GM12878 (cell line): ENCODE measurements around the gene STK32B. TPM values are rescaled to one million over a fixed set of nuclear protein-coding genes. Genes with fewer than 3 reads are reported as not detected.

ENCODE experiments used
- ATAC-seq: fragments of 200-7000 bp; cut with Tn5 transposase; 3 replicates; pipeline ENCODE4 v1.9.1; 2020; ENCODE audit warnings: mild to moderate bottlenecking, moderate library complexity
- BruUV-seq: library from RNA; stranded (reverse); fragments of 400-500 nt; replicated peaks from 2 replicates; lab custom pipeline; 2021; lab: Mats Ljungman, UMichigan
- CTCF ChIA-PET: fragments of 300-600 bp; sonication (Branson Sonifier 250); formaldehyde crosslinking; extraction: SDS; loops from one replicate; lab custom pipeline; 2021; ENCODE audit warnings: inconsistent platforms; lab: Yijun Ruan, JAX
- POLR2A ChIA-PET: fragments of 350-600 bp; formaldehyde crosslinking; extraction: SDS; loops from one replicate; lab custom pipeline; 2021; ENCODE audit warnings: inconsistent platforms; lab: Charles Lee
- RAD21 ChIA-PET: fragments of 300-600 bp; sonication (Branson Sonifier 250); formaldehyde crosslinking; loops from one replicate; lab custom pipeline; 2023; ENCODE audit warnings: antibody characterized with exemption; ENCODE audit not compliant: unreplicated experiment; lab: Charles Lee
- SMC1A ChIA-PET: fragments of 300-600 bp; sonication (Branson Sonifier 250); formaldehyde crosslinking; loops from one replicate; lab custom pipeline; 2023; ENCODE audit not compliant: unreplicated experiment, uncharacterized antibody; lab: Charles Lee
- DNase-seq: peaks from one replicate; pipeline ENCODE4 v3.0.0-alpha.2; 2011; ENCODE audit warnings: low read depth, low spot score
- FAIRE-seq: peaks from 3 replicates; lab custom pipeline; 2011; peaks lifted over from hg19 to GRCh38; lab: Jason Lieb, UNC
- H2AFZ ChIP-seq: 2 replicates; pipeline ENCODE4 v1.6.0; 2011; ENCODE audit warnings: low read depth, low read length, control low read depth; ENCODE audit not compliant: control insufficient read depth
- H3K27ac ChIP-seq: 2 replicates; pipeline ENCODE4 v1.5.1; 2011; ENCODE audit warnings: control low read depth; ENCODE audit not compliant: control insufficient read depth, insufficient read depth
- H3K27me3 ChIP-seq, 2 experiments: replicated peaks in 1 of 2; 2 replicates each; pipeline versions ENCODE4 v1.6.0 to v1.6.1; 2011; ENCODE audit warnings: low read length in 1 of 2; ENCODE audit not compliant: control insufficient read depth in 2 of 2, insufficient read depth in 2 of 2
- H3K36me3 ChIP-seq, 2 experiments: 2 replicates each; pipeline ENCODE4 v1.5.1; 2011; ENCODE audit warnings: low read length in 1 of 2; ENCODE audit not compliant: control insufficient read depth in 2 of 2, insufficient read depth in 2 of 2
- H3K4me1 ChIP-seq: 2 replicates; pipeline ENCODE4 v1.6.1; 2011; ENCODE audit warnings: mild to moderate bottlenecking, low read length, moderate library complexity, mixed read lengths; ENCODE audit not compliant: control insufficient read depth, insufficient read depth
- H3K4me2 ChIP-seq: 2 replicates; pipeline ENCODE4 v1.6.0; 2011; ENCODE audit warnings: control low read depth; ENCODE audit not compliant: control insufficient read depth, insufficient read depth
- H3K4me3 ChIP-seq: fragments of 200-600 bp; sonication (generic); 2 replicates; pipeline ENCODE4 v1.5.1; 2016
- H3K79me2 ChIP-seq: 2 replicates; pipeline ENCODE4 v1.6.0; 2011; ENCODE audit warnings: low read length; ENCODE audit not compliant: control insufficient read depth, insufficient read depth
- H3K9ac ChIP-seq: 2 replicates; pipeline ENCODE4 v1.8.0; 2011; ENCODE audit warnings: low read length, control low read depth, mixed read lengths; ENCODE audit not compliant: control insufficient read depth, insufficient read depth
- H3K9me3 ChIP-seq: replicated peaks from 3 replicates; pipeline ENCODE4 v1.5.1; 2011; ENCODE audit warnings: mild to moderate bottlenecking, low read length; ENCODE audit not compliant: control insufficient read depth, insufficient read depth
- H4K20me1 ChIP-seq: 2 replicates; pipeline ENCODE4 v1.6.0; 2011; ENCODE audit not compliant: control insufficient read depth, insufficient read depth
- BACH1 ChIP-seq: fragments of 450-650 bp; IDR thresholded peaks from 2 replicates; pipeline ENCODE4 v1.6.1; 2017; ENCODE audit warnings: mild to moderate bottlenecking, borderline replicate concordance
- CHD1 ChIP-seq: IDR thresholded peaks from 2 replicates; pipeline ENCODE4 v1.6.1; 2012; ENCODE audit warnings: low read depth, low read length, improper control_type of control experiment
- HDAC6 ChIP-seq: fragments of 200-600 bp; sonication (generic); IDR thresholded peaks from one replicate; pipeline ENCODE4 v1.8.0; 2017; ENCODE audit warnings: antibody characterized with exemption; ENCODE audit not compliant: unreplicated experiment
- HDGF ChIP-seq: fragments of 450-650 bp; IDR thresholded peaks from 2 replicates; pipeline ENCODE4 v1.6.1; 2016; ENCODE audit warnings: antibody characterized with exemption
- IKZF2 ChIP-seq, 2 experiments: fragments of 450-650 bp; IDR thresholded peaks; 2 replicates each; pipeline ENCODE4 v1.6.1; 2017; ENCODE audit warnings: mild to moderate bottlenecking in 2 of 2, moderate library complexity in 2 of 2
- KDM1A ChIP-seq: fragments of 200-600 bp; sonication (generic); IDR thresholded peaks from 2 replicates; pipeline ENCODE4 v1.6.1; 2016; ENCODE audit warnings: borderline replicate concordance
- NFXL1 ChIP-seq: fragments of 450-650 bp; IDR thresholded peaks from 2 replicates; pipeline ENCODE4 v1.6.1; 2017; ENCODE audit warnings: antibody characterized with exemption, mild to moderate bottlenecking, borderline replicate concordance
- NRF1 ChIP-seq: conservative IDR thresholded peaks from 2 replicates; pipeline ENCODE4 v1.6.1; 2011; ENCODE audit warnings: mild to moderate bottlenecking, low read depth, low read length, improper control_type of control experiment
- PBX3 ChIP-seq: IDR thresholded peaks from 2 replicates; pipeline ENCODE4 v1.6.1; 2011; ENCODE audit warnings: mild to moderate bottlenecking, low read depth, low read length, moderate library complexity; ENCODE audit not compliant: insufficient replicate concordance
- RBBP5 ChIP-seq: fragments of 200-600 bp; sonication (generic); conservative IDR thresholded peaks from 2 replicates; pipeline ENCODE4 v1.6.1; 2016
- SRF ChIP-seq, 2 experiments: IDR thresholded peaks; 2 replicates each; pipeline ENCODE4 v1.6.1; 2011; ENCODE audit warnings: low read depth in 2 of 2, low read length in 2 of 2, mild to moderate bottlenecking in 1 of 2, moderate library complexity in 1 of 2
- YBX1 ChIP-seq: fragments of 450-650 bp; IDR thresholded peaks from 2 replicates; pipeline ENCODE4 v1.6.1; 2016; ENCODE audit warnings: antibody characterized with exemption
- ZBTB11 ChIP-seq: fragments of 450-650 bp; formaldehyde crosslinking; IDR thresholded peaks from 2 replicates; pipeline ENCODE4 v1.5.0; 2022; ENCODE audit warnings: mild to moderate bottlenecking, missing genetic modification characterization
- WGBS: methylation state at CpG from one replicate; pipeline ENCODE4 v1.1.6; 2016; ENCODE audit warnings: low lambda C conversion rate; ENCODE audit not compliant: insufficient replicate concordance, insufficient coverage; ENCODE audit errors: missing lambda C conversion rate; 5-methylcytosine and 5-hydroxymethylcytosine counted together
- in situ Hi-C: fragments of 300-500 bp; cut with MboI; formaldehyde crosslinking; loops from 9 replicates; pipeline ENCODE4 v1.14.3; 2018; ENCODE audit warnings: mixed read lengths
- intact Hi-C: fragments of 100-400 bp; cut with micrococcal nuclease; formaldehyde crosslinking; loops from one replicate; pipeline ENCODE4 v1.14.2; 2022; ENCODE audit not compliant: unreplicated experiment
- polyA plus RNA-seq, 11 experiments: library from polyadenylated mRNA; depleted of rRNA in 4 of 11; unstranded in 6 of 11; stranded (reverse) in 5 of 11; fragments of >200 nt; fragmentation: Nextera tagmentation in 4 of 11; fragmentation: Illumina TruSeq in 1 of 11; extraction: Ambion mirVana in 4 of 11; extraction: Trizol in 1 of 11; gene quantifications; 1 replicate in 1 of 11; 2 replicates in 10 of 11; pipeline versions ENCODE4 v1.2.1 to v1.2.3, GENCODE V29; 2011 to 2016; ENCODE audit warnings: inconsistent platforms in 2 of 11, missing spikeins in 2 of 11, low read depth in 1 of 11
- total RNA-seq, 4 experiments: library from RNA; depleted of rRNA in 3 of 4; stranded (reverse); fragments of >200 nt in 3 of 4; fragmentation: Illumina TruSeq in 1 of 4; extraction: Trizol in 1 of 4; gene quantifications; 2 replicates each; pipeline versions ENCODE4 v1.2.1 to v1.2.3, GENCODE V29; 2013 to 2021

STK32B gene
- total and polyA plus RNA-seq, 10 of the 15 experiments (the other 5 are each of a cell fraction or from before 2014, with no cell fraction given), result 0.04 to 0.12 (median 0.08) TPM; not detected in 7

DNA sequence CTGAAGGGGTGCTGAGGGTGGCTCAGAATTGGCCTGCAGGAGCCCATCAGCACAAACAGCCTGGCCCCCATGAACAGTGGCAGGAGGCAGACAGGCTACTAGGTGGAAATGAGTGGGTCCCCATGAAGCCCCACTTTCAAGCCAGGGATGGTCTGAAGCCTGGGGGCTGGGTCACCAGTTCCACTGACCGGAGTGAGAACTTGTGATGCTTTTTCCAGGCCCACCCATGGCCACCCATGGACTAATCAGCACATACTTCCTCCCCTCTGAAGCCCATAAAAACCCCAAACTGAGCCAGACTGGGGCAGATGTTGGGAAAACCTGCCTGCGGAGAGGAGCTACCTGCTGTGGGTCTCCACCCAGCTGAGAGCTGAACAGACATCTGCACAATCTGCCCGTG, 372.9 kb downstream of the STK32B start (continued):
- TF ChIP-seq PBX3 (no peak), NFXL1 (no peak)

GRCh38 chr4:5424901-5425300, 373.6 kb downstream of the STK32B start:
- Histone ChIP-seq H2AFZ (no peak overlapping the region), H3K4me1 (no peaks in the 10 kb centered on the region), H3K27ac (no peak overlapping the region), H3K27me3 (peaks cover 0 to 2% of the 10 kb centered on the region in 2 experiments; a peak in 1 of 4 replicates), H3K79me2 (no peaks in the 10 kb centered on the region), H3K4me3 (no peak overlapping the region), H4K20me1 (no peaks in the 10 kb centered on the region), H3K36me3 (no peaks in the 10 kb centered on the region), H3K9ac (no peak overlapping the region), H3K4me2 (no peak overlapping the region), H3K9me3 (no peaks in the 10 kb centered on the region; the same call in 2 of the 3 replicates)
- DNase-seq, result no peak
- POLR2A ChIA-PET, result no interaction called here
- RAD21 ChIA-PET, result no interaction called here
- TF ChIP-seq SRF (IDR thresholded peaks at IDR 0.05; ENCODE audit: low read depth in 2 of 2, low read length in 2 of 2), result no peak
- no peak for TF ChIP-seq BACH1
- no peak for TF ChIP-seq IKZF2 (IDR thresholded peaks at IDR 0.05)
- no peak for TF ChIP-seq HDAC6
- no peak for TF ChIP-seq NRF1
- TF ChIP-seq YBX1, result no peak
- no peak for TF ChIP-seq KDM1A
- no peak for TF ChIP-seq ZBTB11 (CRISPR knock-in tag)
- no peak for TF ChIP-seq CHD1
- TF ChIP-seq HDGF, result no peak
- TF ChIP-seq RBBP5, result no peak
- CTCF ChIA-PET, result no interaction called here
- ATAC-seq, result no peak
- 34% methylated on average over 8 of the region's 8 CpGs for WGBS
- no peak for FAIRE-seq
- in situ Hi-C loops (no loop called here), intact Hi-C loops (no loop called here)
- BruUV-seq, result no TSS peak
- SMC1A ChIA-PET, result no interaction called here
